Astrocyte of the spinal cord (primary cell): Measurements from ENCODE around the gene TFAP2E.

Experiments used
- DNase-seq: peaks from one replicate; pipeline ENCODE4 v3.0.0; 2011; ENCODE audit warnings: low read depth, low spot score
- H3K4me3 ChIP-seq: 2 replicates; pipeline ENCODE4 v1.5.1; 2011; ENCODE audit warnings: low read depth, mild to moderate bottlenecking, low read length, moderate library complexity
- in situ Hi-C: cut with HindIII; loops from 2 replicates; pipeline ENCODE4 v1.10.0; 2017; ENCODE audit warnings: low sequenced_read_pairs
- TF ChIP-seq, protein P1 (sequence below): IDR thresholded peaks from 2 replicates; pipeline ENCODE4 v1.5.1; 2012; ENCODE audit warnings: low read depth, mild to moderate bottlenecking, low read length, inconsistent platforms

The TFAP2E gene

DNA sequence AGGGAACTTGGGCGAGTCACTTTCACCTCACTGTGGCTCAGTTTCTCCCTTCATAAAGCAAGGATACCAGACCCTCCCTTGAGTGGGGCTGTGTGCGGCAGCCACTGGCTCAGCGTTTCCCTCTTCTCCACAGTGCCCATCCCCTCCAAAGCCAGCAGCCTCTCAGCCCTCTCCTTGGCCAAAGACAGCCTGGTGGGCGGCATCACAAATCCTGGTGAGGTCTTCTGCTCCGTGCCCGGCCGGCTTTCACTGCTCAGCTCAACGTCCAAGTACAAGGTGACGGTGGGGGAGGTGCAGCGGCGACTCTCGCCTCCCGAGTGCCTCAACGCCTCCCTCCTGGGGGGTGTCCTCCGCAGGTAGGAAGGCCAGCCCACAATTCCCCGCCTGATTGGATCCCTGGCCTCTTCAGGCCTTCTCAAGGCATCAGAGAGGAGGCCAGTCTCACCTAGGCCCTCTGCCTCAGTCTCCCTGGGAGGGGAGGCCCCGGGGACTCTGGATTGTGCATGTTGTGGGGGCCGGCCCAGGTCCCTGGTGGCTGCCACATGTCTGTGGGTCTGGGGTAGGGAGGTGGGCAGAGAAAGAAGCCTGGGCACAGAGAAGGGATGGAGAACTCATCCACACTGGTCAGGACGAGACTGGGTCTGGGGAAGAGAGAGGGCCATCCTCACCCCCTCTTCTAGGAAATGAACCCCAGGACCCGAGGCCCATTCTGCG lies 15.2 kb downstream of the TFAP2E start:
- no peak overlapping the region for H3K4me3 ChIP-seq
- in situ Hi-C loops, result no loop called here
- TF ChIP-seq, protein P1, sequence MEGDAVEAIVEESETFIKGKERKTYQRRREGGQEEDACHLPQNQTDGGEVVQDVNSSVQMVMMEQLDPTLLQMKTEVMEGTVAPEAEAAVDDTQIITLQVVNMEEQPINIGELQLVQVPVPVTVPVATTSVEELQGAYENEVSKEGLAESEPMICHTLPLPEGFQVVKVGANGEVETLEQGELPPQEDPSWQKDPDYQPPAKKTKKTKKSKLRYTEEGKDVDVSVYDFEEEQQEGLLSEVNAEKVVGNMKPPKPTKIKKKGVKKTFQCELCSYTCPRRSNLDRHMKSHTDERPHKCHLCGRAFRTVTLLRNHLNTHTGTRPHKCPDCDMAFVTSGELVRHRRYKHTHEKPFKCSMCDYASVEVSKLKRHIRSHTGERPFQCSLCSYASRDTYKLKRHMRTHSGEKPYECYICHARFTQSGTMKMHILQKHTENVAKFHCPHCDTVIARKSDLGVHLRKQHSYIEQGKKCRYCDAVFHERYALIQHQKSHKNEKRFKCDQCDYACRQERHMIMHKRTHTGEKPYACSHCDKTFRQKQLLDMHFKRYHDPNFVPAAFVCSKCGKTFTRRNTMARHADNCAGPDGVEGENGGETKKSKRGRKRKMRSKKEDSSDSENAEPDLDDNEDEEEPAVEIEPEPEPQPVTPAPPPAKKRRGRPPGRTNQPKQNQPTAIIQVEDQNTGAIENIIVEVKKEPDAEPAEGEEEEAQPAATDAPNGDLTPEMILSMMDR, result no peak
- DNase-seq, result no peak

DNA sequence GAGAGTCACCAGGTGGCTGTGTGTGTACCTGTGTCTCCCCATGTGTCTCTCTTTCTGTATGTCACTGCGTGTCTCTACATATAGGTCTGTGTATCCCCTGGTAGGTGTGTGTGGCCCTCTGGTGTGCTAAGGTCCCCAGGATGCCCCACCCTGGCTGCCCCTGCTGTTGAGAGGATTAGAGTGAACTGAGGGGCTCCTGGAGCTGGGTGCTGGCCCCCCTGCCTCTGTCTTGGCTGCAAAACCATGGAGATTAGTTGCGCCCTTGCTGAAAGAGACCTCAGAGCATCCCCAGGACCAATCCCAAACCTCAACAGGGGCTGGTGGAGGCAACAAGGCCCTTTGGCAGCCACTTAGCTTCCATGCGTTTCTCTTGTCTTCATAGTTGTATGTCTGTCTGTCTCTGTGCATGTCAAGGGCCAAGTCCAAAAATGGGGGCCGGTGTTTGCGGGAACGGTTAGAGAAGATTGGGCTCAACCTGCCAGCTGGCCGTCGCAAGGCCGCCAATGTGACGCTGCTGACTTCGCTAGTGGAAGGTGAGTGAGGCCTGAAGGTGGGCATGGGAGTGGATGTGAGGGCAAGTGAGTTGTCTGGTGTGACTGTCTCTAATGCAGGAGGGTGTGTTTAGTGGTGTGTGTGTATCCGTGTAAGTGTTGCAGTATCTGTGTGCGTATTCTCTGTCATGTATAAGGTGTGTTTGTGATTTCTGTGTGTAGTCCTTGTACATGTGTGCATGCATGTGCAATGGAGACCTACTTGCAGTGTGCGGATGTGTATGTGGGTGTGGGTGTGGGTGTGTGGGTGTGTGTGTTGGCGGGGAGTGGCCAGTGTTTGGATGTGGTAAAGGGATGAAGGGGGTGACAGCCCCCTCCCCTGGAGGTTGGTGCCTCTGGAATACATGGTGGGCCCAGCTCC lies 16.7 kb downstream of the TFAP2E start:
- TF ChIP-seq, protein P1, result no peak
- in situ Hi-C loops, result no loop called here
- no peak overlapping the region for H3K4me3 ChIP-seq
- no peak for DNase-seq

DNA sequence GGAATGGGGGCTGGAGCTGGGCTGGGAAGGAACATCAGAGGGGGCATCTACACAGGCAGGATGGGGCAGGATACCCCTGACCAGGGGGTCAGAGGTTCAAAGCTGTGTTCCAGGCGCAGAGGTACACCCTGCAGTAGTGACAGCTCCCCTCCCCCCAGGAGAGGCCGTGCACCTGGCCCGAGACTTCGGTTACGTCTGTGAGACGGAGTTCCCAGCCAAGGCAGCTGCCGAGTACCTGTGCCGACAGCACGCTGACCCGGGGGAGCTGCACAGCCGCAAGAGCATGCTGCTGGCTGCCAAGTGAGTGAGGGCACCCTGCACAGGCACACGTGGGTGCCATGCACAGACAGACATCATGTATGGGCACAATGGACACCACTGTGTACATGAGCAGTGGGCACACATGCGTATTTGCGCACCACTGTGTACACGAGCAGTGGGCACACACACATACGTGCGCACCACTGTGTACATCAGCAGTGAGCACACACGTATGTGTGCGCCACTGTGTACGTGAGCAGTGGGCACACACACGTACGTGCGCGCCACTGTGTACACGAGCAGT lies 17.4 kb downstream of the TFAP2E start:
- in situ Hi-C loops, result no loop called here
- TF ChIP-seq, protein P1, result no peak
- no peak for DNase-seq
- no peak overlapping the region for H3K4me3 ChIP-seq

DNA sequence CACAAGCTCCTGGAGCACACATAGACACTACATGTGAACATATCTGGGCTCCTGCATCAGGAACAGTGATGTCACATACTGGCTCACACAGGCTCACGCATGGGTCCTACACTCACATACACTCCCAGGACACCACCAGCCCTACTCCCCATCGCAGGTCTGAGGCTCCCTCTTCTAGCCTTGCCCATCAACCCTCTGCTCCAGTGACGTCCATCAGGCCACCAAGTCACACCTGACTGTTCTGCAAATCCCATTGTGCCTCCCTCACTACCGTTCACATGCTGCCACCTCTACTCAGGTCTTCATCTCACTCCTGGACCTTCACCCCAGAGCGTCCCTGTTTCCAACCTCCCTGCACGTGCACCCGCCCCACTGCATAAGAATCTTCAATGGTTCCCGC lies 18.1 kb downstream of the TFAP2E start:
- TF ChIP-seq, protein P1, result no peak
- in situ Hi-C loops, result no loop called here

DNA sequence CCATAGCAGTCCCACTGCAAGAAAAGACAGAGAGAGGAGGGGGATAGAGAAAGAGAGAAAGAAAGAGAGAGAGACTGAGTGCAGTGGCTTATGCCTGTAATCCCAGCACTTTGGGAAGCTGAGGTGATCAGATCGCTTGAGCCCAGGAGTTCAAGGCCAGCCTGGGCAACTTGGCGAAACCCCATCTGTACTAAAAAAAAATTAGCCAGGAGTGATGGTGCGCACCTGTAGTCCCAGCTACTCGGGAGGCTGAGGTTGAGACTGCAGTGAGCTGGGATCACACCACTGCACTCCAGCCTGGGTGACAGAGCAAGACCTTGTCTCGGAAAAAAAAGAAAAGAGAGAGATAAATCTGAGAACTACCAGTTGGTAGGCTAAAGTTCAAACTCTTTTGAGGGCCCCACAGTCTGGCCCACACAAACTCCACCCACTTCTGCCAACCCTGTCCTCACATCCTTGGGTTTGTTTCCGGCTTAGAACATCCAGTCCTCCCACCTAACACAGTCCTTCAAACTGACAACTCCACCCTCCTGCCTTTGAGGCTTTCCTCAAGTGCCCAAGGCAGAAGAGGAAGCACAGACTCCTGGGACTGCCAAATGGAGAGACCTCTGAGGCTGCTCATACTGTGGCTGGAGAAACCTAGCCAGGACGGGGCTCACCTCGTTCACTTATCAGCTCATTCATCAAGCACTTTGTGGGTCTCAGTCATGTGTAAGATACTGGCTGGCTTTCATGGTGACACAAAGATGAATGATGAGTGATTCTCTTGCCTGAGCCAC lies 20.1 kb downstream of the TFAP2E start:
- DNase-seq, result no peak

More for the DNA sequence above, 18.1 kb downstream of the TFAP2E start:
- no peak for DNase-seq
- no peak overlapping the region for H3K4me3 ChIP-seq

More for the DNA sequence above, 20.1 kb downstream of the TFAP2E start:
- H3K4me3 ChIP-seq, result no peak overlapping the region
- TF ChIP-seq, protein P1, result no peak
- in situ Hi-C loops, result no loop called here
